Stimulated activated CD8-positive, alpha-beta memory T cell treated with anti-CD3 and anti-CD28 coated beads, Interleukin-7, amount 100 ng/mL, for 1 hour (primary cell): ENCODE measurements around the gene MAGEC2.

ENCODE experiments used
- DNase-seq, 2 donors: peaks; one replicate each; pipeline ENCODE4 v3.0.0-alpha.2; 2020; ENCODE audit warnings: low read depth in 2 of 2

Gene MAGEC2, protein sequence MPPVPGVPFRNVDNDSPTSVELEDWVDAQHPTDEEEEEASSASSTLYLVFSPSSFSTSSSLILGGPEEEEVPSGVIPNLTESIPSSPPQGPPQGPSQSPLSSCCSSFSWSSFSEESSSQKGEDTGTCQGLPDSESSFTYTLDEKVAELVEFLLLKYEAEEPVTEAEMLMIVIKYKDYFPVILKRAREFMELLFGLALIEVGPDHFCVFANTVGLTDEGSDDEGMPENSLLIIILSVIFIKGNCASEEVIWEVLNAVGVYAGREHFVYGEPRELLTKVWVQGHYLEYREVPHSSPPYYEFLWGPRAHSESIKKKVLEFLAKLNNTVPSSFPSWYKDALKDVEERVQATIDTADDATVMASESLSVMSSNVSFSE

DNA sequence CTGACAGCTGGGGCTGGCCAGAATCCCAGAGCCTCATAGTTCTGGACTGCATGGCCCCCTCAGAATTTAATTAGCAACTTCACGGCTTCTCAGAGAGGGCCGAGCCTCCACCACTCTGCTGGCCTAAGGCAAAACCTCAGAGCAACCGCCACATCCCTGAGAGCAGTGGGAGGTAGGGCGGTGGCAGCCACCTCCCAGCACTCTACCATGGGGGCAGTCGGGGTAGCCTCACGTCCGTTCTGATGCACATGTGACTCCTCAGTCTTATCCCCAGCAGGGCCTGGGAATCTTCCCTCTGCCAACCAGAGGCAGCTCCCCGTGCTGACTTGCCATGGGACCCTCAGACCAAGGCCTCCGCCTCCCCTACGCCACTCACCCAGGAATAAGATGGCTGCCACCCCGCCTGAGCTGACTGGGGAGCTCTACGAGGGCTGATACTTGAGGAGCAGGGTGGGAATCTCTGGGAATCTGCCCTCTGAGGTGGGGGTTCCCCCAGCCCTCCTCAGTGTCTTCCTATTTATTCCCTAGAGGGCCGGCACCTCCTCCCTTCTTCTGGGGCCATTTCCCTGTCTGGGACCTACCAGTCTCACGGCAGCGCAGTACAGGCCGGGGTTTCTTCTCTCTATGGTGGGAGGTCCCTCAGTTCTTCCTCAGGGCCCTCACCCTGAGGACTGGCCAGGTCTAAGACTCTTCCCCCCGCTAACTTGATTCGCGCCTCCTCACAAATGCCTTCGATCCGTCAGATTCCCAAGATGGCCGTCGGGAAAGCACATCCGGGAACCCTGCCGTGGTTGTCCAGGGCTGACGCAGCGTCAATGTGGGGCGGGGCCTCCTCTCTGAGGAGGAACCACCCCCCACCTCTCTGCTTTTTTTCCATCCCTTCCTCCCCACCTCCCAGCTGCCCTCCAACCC is at the start of gene MAGEC2:
MAGEC2 (minus strand) TSS at position 769 of the 912 bp plus-strand sequence. CDS start 1,303 bp downstream, outside the sequence.
- no peak for DNase-seq

DNA sequence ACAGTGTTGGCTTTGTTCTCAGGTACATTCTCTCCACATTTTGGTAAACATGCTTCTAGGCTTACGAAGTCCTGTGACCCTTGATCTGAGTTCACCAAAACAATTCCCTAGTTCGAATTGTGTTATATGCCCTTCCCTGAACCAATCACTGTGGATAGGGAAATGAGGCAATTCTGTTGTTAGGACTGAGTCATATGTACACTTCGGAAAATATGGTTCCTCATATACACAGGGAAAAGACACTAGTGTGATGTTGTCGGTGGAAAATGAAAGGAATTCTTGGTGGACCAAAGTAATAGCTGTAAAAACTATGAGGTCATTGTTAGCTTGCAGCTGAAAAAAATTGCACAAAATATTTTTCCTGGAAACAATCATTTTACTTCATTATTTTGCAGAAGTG is 46.6 kb upstream of the MAGEC2 start:
- DNase-seq: no peak

DNA sequence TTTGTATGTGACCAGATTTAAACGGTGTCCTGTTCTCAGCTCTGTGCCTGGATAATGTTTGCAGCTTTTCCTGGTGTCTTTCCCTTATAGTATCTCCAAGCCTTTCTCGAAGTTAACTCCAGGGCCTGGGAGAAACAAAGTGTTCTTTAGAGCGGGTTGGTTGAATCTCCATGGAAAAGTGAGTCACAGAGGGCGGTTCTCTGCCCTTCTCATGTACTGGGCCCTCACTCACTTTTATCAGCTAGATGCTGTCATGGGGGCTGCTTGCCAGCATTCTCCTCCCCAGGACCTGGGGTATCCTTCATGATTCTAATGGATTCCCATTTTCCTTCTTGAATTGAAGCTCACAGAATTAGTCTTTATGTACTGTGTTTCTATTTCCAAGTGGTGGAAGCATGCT is 46.1 kb upstream of the MAGEC2 start:
- no peak for DNase-seq

DNA sequence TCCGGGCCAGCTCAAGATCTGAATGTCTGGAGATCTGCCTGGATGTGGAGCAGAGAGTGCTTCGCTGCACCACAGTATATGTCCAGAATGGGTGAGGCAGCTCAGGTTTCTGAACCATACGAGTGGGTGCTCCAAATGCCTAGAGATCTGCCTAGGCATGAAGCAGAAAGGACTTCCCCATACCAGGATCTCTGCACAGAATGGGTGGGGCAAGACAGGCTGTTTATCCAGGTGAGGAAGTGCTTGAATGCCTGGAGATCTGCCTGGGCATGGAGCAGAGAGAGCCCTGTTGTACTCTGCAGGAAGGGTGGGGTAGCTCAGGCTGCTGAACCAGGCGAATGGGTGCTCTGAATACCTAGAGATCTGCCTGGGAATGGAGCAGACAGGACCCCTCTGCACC is 45.4 kb upstream of the MAGEC2 start:
- DNase-seq: no peak

DNA sequence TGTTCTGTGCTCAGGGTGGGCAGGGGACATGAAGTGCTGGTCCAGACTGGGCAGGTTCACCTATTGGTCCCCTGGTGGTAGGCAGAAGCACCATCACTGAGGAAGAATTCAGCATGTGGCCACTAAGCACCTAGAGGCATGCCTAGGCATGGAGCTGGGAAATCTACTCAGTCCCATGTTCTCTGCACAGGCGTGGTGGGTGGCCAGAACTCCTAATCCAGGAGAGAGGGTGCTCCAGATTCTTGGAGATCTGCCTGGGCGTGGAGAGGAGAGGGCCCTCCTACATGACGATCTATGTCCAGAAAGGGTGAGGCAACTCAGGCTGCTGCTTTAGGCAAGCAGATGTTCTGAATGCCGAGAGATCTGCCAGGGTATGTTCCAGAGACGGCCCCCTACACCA is 44.6 kb upstream of the MAGEC2 start:
- no peak for DNase-seq

DNA sequence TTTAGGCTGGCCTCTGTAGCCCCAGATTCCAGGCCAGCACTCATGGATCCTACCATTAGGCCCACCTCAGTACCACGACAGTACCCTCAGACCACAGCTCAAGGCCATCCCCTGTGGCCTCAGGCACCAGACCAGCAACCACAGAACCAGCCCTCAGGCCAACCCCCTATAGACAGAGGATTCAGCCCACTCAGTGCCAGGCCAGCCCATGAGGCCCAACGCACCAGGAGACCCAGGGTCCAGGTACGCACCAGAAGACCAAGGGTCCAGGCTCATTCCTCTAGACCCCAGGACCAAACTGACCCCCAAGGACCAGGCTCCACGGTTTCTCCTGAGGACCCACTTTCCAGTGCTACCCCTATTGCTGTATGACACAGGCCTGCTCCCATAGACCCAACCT is 39.5 kb upstream of the MAGEC2 start:
- DNase-seq: no peak

DNA sequence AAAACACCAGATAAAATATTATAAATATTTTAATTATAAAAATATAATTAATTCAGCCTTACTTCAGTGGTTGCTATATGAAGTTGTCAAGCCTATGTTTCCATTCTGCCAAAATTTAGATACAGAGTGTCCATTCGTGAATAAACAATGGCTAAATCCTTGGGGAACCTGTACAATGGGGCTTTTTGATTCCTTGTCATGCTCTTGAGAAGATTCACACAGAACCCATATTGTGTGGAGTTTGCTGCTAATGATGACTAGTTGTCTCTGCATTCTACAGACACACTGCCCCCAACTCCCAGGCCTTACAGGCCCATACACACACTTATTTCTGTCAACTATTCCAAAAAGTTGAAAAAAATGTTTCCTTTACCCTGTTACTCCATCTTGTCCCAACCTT is 33.4 kb upstream of the MAGEC2 start:
- DNase-seq: no peak

DNA sequence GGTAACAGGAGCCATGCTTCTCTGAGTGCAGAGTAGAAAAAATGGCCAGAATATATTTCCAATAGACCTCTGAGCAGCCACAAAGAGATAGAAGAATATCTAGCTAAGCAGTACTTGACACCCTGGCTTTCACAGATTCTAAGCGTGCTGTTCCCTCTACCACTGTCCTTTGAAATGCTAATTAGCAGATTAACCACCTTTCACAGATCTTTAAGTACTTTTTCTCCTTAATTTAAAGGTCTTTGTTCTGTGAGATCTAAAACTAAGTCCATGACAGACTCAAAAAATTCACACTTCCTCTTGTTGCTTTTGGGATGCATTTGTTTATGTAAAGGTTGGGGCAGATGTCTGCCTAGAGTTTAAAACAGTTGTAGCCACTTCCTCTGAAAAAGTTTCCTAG is 28.3 kb upstream of the MAGEC2 start:
- no peak for DNase-seq

DNA sequence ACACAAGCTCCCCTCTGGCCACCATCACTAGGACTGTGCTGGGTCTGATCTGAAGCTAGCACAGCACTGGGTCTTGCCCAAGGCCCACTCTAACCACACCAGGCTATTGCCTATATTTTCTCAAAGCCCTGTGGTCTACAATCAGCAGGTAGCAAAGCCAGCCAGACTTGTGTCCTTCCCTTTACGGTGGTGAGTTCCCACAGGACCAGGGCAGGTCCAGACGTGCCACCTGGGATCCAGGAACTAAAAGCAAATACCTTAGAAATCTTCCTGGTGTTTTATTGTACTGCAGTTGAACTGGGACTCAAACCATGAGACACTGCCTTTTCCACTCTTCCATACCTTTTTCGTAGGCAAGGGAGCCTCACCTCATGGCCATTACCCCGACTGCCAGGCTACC is 9.0 kb upstream of the MAGEC2 start:
- DNase-seq: no peak

DNA sequence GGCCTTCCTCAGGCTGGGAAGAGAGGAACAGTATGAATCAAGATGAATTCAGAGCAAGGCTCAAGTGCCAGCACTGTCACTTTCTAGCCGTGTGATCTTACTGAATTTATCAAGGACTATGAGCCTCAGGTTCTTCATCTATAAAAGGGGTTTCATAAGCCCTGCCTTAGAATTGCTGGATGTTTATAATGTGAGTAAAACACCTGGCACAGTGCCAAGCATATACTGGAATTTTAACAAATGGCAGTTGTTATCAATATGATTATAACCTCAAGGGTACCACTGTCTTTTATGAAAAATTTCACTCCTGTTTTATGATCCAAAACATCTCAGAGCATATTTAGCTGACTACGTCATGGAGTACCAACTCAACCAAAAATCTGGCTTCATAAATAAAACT is 4.0 kb downstream of the MAGEC2 start:
- DNase-seq: no peak

DNA sequence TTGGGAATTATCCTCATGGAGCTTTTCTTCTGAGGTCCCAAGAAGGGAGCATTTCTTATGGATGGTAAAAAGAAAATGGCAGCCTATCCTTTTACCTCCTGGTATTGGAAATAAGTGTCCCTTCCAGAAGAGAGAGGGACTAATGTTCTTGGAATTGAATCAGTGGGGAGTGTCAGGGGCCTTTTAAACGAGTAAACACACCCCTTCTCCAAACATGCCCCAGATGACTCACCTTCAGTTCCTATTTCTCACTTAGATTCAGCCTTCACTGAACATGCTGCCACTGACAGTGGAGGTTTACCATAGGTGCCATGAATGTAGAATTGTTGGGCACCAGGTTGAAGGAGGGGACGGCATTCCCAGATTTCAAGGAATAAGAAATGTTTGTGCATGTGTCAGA is 19.0 kb downstream of the MAGEC2 start:
- no peak for DNase-seq

DNA sequence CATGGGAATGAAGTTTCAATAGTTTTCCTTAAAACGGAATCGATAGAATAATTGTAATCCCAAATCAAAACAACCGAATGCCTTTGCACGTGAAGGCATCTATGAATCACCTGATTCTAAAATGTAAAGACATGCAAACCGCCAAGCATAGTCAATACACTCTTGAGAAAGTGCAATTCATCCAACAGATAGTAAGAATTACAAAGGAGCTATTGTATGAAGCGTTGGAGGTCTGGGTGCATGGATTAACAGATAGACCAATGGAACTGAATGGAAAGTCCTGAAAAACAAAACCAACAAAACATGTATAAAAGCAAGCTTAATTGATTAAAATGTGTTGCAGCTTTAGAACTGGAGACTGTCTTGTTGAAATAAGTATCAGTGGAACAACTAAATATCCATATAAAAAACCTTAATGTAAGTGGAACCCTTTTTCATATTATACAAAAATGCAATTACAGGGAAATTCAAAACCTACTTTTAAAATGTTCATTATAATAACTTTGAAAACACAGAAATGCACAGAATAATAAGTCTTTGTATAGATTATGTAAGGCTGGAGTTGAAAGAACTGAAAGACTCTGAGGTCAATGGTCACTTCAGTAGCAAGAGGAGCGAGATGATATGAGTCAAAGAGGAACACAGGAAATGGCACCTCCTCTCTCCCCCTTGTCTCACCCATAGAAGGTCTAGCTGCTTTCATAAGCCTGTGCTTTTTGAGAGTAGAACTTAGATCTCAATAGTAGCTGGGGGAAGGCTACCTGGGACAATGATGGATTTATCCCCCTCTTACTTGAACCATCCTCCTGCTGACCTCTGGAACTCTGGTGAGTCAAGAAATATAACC is 20.1 kb downstream of the MAGEC2 start:
- no peak for DNase-seq

DNA sequence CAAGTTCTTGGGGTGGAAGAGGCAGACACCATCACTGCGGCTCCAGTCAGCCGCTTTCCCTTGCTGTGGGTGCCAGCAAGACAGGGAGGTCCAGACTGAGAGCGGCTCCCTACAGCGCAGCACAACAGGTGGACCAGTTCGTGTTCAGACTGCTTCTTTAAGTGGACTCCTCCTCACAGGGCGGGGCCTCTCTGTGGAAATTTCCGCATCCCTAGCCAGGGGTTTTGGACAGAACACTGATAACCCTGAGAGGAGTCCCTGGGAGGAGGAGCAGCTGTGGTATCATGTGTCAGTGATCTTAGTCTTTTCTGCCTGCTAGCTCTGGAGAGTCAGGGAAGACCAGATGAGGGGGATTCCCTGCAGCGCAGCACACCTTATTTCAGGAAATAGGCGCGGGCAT is 48.5 kb downstream of the MAGEC2 start:
- no peak for DNase-seq
